GM19351 (cell line): ENCODE data around the gene ATG9B.

Experiments used
- ATAC-seq: cut with Tn5 transposase; IDR thresholded peaks from one replicate; pipeline ENCODE4 v1.9.1; 2021; ENCODE audit warnings: mild to moderate bottlenecking, moderate library complexity; ENCODE audit not compliant: unreplicated experiment

The ATG9B gene

GRCh38 chr7:151006590-151007300 is 17.5 kb downstream of the ATG9B start:
- ATAC-seq, result no peak

GRCh38 chr7:151005566-151005965 is 18.7 kb downstream of the ATG9B start:
- ATAC-seq, result no peak

GRCh38 chr7:151003572-151003971 is 20.7 kb downstream of the ATG9B start:
- ATAC-seq, result no peak

GRCh38 chr7:151001546-151001945 is 22.7 kb downstream of the ATG9B start:
- no peak for ATAC-seq

GRCh38 chr7:151000897-151001495 is 23.3 kb downstream of the ATG9B start:
- no peak for ATAC-seq

GRCh38 chr7:150999497-151000230 is 24.6 kb downstream of the ATG9B start:
- no peak for ATAC-seq

GRCh38 chr7:150999001-150999400 is 25.3 kb downstream of the ATG9B start:
- ATAC-seq, result no peak

GRCh38 chr7:150998341-150998740 is 26.0 kb downstream of the ATG9B start:
- ATAC-seq, result no peak

- ATAC-seq, result no peak
Observed at GRCh38 chr7:150997817-150998216, 26.5 kb downstream of the ATG9B start.

- no peak for ATAC-seq
Observed at GRCh38 chr7:150997075-150997511, 27.2 kb downstream of the ATG9B start.

- ATAC-seq, result no peak
Observed at GRCh38 chr7:150996376-150997074, 27.8 kb downstream of the ATG9B start.

- no peak for ATAC-seq
Observed at GRCh38 chr7:150994838-150995510, 29.3 kb downstream of the ATG9B start.

GRCh38 chr7:150994141-150994837 is 30.0 kb downstream of the ATG9B start:
- no peak for ATAC-seq

GRCh38 chr7:150993511-150993910 is 30.8 kb downstream of the ATG9B start:
- no peak for ATAC-seq

GRCh38 chr7:150992833-150993302 is 31.4 kb downstream of the ATG9B start:
- peak; percentile 83 for ATAC-seq

GRCh38 chr7:150992051-150992640 is 32.1 kb downstream of the ATG9B start:
- ATAC-seq, result no peak

GRCh38 chr7:150990416-150991186 is 33.7 kb downstream of the ATG9B start, which contains the start of gene NOS3:
NOS3 (plus strand) TSS chr7:150991017; CDS start chr7:150993804, 2,787 bp downstream.
- ATAC-seq, result no peak

- no peak for ATAC-seq
Observed at GRCh38 chr7:150989456-150989855, 34.8 kb downstream of the ATG9B start.
